ENCODE data around the gene TIGIT.

The TIGIT gene

DNA sequence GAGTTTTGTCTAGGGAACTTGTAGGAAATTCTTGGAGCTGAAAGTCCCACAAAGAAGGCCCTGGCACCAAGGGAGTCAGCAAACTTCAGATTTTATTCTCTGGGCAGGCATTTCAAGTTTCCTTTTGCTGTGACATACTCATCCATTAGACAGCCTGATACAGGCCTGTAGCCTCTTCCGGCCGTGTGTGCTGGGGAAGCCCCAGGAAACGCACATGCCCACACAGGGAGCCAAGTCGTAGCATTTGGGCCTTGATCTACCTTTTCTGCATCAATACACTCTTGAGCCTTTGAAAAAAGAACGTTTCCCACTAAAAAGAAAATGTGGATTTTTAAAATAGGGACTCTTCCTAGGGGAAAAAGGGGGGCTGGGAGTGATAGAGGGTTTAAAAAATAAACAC lies 15.0 kb downstream of the TIGIT start:
- no peak overlapping the region for H3K4me3 ChIP-seq (ENCODE audit: low read depth, low read length)

GRCh38 chr3:114310695-114311094 lies 16.9 kb downstream of the TIGIT start:
- no peak overlapping the region for H3K4me3 ChIP-seq (ENCODE audit: low read depth, low read length)

DNA sequence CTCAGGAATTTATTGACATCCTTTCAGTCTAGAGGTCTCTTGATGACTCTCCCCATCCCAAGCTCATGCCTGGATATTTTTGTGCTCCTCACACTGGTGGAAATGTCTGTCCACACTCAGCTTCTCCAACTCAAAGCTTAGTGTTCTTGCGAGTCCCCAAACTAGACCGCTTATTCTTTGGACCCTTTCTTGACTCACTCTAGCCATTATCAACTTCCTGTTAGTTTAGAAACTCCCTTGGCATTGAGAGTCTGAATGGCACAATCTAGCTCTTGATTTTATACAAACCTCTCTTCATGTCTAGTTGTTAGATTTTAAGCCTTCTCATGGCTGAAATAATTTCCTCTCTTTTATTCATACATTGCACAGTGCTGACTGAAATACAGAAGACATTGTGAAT lies 19.6 kb downstream of the TIGIT start:
- no peak overlapping the region for H3K4me3 ChIP-seq (ENCODE audit: low read depth, low read length)

GRCh38 chr3:114314282-114314681 lies 20.5 kb downstream of the TIGIT start:
- no peak overlapping the region for H3K4me3 ChIP-seq (ENCODE audit: low read depth, low read length)

GRCh38 chr3:114318295-114318694 lies 24.5 kb downstream of the TIGIT start:
- H3K4me3 ChIP-seq (ENCODE audit: low read depth, low read length): no peak overlapping the region

- no peak overlapping the region for H3K4me3 ChIP-seq (ENCODE audit: low read depth, low read length)
Measured at GRCh38 chr3:114319453-114319852, 25.6 kb downstream of the TIGIT start.

GRCh38 chr3:114320246-114320645 lies 26.4 kb downstream of the TIGIT start:
- no peak overlapping the region for H3K4me3 ChIP-seq (ENCODE audit: low read depth, low read length)

- no peak overlapping the region for H3K4me3 ChIP-seq (ENCODE audit: low read depth, low read length)
Measured at GRCh38 chr3:114323546-114324254, 29.9 kb downstream of the TIGIT start.

GRCh38 chr3:114327665-114328064 lies 33.8 kb downstream of the TIGIT start:
- H3K4me3 ChIP-seq (ENCODE audit: low read depth, low read length): no peak overlapping the region

- no peak overlapping the region for H3K4me3 ChIP-seq (ENCODE audit: low read depth, low read length)
Measured at GRCh38 chr3:114328345-114328744, 34.5 kb downstream of the TIGIT start.

- H3K4me3 ChIP-seq (ENCODE audit: low read depth, low read length): no peak overlapping the region
Measured at GRCh38 chr3:114329823-114330222, 36.0 kb downstream of the TIGIT start.

DNA sequence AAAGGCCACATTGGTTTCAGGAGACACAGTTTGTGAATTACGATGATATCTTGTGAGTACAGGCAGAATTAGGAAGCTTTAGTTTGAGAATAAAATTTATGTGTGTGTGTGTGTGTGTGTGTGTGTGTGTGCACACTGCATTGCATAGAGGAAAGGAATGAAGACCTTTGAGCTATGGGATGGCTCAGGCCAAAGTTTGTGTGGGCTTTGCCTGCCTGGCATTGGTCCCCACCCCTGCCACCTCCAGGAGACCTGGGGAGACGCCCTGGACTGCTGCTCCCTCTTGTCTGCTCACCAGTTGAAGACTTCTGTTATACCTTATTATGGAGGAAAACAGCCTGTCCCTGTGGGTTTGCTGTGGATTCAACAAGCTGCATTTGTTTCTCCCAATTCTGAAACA lies 37.2 kb downstream of the TIGIT start:
- H3K4me3 ChIP-seq (ENCODE audit: low read depth, low read length): no peak overlapping the region

GRCh38 chr3:114331710-114332109 lies 37.9 kb downstream of the TIGIT start:
- no peak overlapping the region for H3K4me3 ChIP-seq (ENCODE audit: low read depth, low read length)

- H3K4me3 ChIP-seq (ENCODE audit: low read depth, low read length): no peak overlapping the region
Measured at GRCh38 chr3:114332342-114333179, 38.7 kb downstream of the TIGIT start.

DNA sequence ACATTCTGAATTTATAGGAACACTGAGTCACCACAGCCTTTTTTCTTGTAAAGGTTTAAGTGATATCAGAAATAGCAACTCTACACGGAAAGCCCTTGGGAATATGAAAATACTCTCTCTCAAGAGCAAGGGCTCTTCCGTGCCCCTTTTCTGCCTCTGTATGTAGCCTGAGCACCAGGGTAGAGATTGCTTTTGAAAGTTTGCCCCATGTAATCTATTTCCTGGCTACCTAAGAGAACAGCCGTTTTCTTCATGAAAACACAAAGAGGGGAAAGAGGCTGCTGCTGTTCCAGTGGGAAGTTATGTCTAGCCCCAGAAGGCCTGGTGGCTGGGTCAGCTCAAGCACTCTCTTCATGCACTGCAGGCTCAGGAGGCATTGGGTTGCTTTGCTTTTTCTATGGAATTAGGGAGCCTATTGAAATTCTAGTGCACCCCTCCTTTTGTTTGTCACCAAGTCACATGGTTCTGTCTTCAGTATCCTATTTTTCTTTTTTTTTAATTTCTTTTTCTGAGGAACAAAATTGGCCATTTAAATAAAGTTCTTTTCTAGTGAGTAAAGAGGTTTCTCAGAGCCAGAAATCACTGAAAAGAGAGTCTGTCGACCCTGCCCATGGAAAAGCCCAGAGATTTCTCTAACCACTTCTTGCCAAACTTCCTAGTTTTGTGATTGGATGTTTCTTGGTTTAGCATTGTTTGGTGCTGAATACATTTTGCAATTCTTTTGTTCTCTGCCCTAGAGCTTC lies 39.5 kb downstream of the TIGIT start:
- H3K4me3 ChIP-seq (ENCODE audit: low read depth, low read length): no peak overlapping the region

- H3K4me3 ChIP-seq (ENCODE audit: low read depth, low read length): no peak overlapping the region
Measured at GRCh38 chr3:114333923-114334240, 40.1 kb downstream of the TIGIT start.

- H3K4me3 ChIP-seq (ENCODE audit: low read depth, low read length): no peak overlapping the region
Measured at GRCh38 chr3:114336122-114336697, 42.4 kb downstream of the TIGIT start.

GRCh38 chr3:114336857-114337256 lies 43.0 kb downstream of the TIGIT start:
- no peak overlapping the region for H3K4me3 ChIP-seq (ENCODE audit: low read depth, low read length)

GRCh38 chr3:114338651-114339357 lies 45.0 kb downstream of the TIGIT start:
- no peak overlapping the region for H3K4me3 ChIP-seq (ENCODE audit: low read depth, low read length)

GRCh38 chr3:114344492-114344891 lies 50.7 kb downstream of the TIGIT start:
- no peak overlapping the region for H3K4me3 ChIP-seq (ENCODE audit: low read depth, low read length)

- no peak overlapping the region for H3K4me3 ChIP-seq (ENCODE audit: low read depth, low read length)
Measured at GRCh38 chr3:114350271-114350670, 56.4 kb downstream of the TIGIT start.

All from iPS-11a (cell line).